Measurements from ENCODE around the gene STX8.

GRCh38 chr17:9315360-9315759, 260.3 kb downstream of the STX8 start:
- TF ChIP-seq CTCF (IDR thresholded peaks at IDR 0.05) (no peak), POLR2A (IDR thresholded peaks at IDR 0.05) (no peak)

Measured in Peyer's patch (tissue), 4 donors.